Measurements from ENCODE around the gene OTOP1.
"Not testable (repeated sequence)": the region's sequence is repeated elsewhere in the genome, so short reads cannot be mapped to it uniquely, and the experiment has no call there.

DNA sequence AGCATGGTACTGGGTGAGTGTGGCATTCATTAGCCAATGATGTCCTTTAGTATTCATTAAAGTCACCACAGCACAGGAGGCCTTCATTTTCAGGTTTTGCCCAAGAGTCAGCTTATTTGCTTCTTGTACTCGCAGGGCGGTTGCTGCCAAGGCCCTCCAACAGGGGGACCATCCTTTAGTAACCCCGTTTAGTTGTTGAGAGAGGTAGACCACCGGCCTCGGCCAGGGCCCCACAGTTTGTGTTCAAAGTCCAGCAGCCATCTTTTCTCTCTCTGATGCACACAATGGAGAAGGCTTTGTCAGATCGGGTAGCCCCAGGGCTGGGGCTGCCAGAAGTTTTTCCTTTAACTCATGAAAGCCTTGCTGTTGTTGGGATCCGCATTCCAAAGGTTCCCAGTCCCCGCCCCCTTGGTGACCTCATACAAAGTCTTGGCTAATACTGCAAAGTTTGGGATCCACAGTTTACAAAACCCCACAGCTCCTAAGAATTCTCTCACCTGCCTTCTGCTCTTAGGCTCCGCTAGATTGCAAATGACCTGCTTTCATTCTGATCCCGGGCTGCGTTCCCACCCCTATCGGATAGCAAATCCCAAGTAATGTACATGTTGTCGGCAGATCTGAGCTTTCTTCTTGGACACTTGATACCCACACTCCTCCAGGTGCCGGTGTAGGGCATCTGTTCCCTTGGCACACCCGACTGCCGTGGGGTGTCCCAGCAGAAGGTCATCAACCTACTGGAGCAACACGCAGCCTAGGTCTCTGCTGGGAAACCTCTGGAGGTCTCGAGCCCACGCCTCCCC, 58.5 kb downstream of the OTOP1 start:
- TF ChIP-seq, protein P1, sequence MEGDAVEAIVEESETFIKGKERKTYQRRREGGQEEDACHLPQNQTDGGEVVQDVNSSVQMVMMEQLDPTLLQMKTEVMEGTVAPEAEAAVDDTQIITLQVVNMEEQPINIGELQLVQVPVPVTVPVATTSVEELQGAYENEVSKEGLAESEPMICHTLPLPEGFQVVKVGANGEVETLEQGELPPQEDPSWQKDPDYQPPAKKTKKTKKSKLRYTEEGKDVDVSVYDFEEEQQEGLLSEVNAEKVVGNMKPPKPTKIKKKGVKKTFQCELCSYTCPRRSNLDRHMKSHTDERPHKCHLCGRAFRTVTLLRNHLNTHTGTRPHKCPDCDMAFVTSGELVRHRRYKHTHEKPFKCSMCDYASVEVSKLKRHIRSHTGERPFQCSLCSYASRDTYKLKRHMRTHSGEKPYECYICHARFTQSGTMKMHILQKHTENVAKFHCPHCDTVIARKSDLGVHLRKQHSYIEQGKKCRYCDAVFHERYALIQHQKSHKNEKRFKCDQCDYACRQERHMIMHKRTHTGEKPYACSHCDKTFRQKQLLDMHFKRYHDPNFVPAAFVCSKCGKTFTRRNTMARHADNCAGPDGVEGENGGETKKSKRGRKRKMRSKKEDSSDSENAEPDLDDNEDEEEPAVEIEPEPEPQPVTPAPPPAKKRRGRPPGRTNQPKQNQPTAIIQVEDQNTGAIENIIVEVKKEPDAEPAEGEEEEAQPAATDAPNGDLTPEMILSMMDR (IDR thresholded peaks at IDR 0.05): not testable (repeated sequence)
- TF ChIP-seq POLR2A (IDR thresholded peaks at IDR 0.05): not testable (repeated sequence)

Measured in Peyer's patch (tissue), 4 donors.